ENCODE data around the gene AJM1.

- TF ChIP-seq POLR2A (IDR thresholded peaks at IDR 0.05): no peak
- no peak for TF ChIP-seq CTCF (IDR thresholded peaks at IDR 0.05)
- TF ChIP-seq POLR2AphosphoS5 (IDR thresholded peaks at IDR 0.05): no peak
- no peak for TF ChIP-seq EP300 (IDR thresholded peaks at IDR 0.05)
These were observed 3.4 kb downstream of the AJM1 start for GRCh38 chr9:136845465-136846260.

Measured in gastroesophageal sphincter (tissue), 3 donors.